HG03520 (cell line): ENCODE data around the gene SLC5A5.

ENCODE experiments used
- ATAC-seq: cut with Tn5 transposase; IDR thresholded peaks from one replicate; pipeline ENCODE4 v1.9.1; 2021; ENCODE audit warnings: mild to moderate bottlenecking, moderate library complexity; ENCODE audit not compliant: unreplicated experiment

SLC5A5 gene

DNA sequence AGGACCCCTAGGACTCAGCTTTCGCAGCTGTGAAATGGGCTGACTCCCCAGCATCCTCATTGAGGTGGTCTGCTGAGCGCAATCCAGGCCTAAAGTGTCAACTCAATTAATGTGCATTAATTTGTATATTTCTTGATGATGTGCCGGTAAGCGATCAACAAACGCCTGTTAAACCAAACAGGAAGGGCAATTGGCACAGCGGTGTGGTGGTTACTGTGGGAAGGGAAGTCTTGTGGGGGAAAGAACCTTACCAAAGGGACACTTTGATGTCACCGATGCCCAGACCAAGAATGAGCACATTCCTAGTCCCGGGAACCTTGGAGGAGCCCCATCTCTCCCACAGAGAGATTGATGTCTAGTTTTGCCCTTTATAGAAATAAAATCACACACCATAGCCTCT is 25.6 kb upstream of the SLC5A5 start:
- no peak for ATAC-seq

DNA sequence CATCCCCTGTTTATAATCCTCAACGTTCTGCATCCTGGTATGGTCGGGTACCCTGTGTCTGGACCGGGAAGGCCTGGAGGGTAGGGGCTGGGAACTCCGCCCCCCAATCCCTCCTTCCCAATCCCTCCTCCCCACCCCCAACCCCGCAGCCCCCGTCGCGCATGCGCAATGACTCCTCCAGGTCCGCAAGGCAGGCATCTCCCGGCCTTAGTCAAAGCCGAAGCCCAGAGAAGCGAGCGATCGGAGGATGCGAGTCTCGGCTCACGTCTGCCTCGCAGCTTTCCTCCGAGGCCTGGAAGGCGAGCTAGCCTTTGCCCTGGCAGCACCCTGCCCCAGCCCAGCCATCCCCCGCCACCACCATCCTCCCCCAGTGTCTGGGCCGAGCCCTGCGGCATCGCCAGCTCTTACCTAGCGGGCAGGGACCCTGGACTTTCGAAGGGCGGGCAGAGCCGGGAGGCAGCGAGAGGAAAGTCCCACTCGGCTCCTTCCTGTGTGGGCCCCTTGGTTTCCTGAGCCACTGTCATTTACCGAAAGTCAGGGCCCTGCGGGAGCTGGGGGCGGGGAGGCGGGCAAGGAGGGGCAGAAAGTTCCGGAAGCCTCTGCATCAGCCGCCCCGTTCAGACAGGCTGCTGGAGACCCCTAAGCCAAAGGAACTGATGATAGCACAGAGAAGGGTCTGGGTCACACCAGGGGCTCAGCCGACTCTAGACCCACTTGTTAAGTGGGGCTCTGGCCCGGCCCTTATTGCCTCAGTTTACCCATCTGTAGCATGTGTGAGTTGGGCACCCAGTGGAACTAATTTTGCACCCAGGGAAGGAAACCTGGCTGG is 24.0 kb upstream of the SLC5A5 start, which contains the start of gene JAK3:
TSS of gene JAK3 (minus strand) at position 445 of the 829 bp plus-strand sequence. CDS start 3,565 bp downstream, outside the sequence.
- ATAC-seq, result peak; percentile 51

DNA sequence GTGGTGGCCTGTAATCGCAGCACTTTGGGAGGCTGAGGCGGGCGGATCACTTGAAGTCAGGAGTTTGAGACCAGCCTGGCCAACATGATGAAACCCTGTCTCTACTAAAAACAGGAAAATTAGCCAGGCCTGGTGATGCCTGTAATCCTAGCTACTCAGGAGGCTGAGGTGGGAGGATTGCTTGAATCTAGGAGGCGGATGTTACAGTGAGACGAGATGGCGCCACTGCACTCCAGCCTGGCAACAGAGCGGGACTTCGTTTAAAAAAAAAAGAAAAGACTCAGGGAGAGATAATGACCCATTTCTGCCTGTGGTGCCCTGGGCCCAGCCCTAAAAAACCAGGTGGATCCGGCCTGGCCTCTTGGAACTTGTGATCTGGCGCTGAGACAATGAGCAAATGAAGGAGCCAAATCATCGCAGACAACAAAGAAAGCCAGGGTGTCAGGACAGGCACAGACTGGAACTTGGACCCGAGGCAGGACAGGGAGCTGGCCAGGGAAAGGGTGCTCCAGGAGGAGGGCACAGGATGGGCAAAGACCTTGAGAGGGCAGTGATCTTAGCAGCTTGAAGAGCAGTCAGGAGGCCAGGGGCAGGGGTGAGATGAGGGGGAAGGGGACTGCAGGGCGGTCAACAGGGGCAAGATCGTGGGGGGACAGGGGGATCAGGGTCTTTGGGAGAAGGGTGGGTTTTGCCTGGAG is 23.0 kb upstream of the SLC5A5 start:
- no peak for ATAC-seq

- ATAC-seq, result no peak
These were observed 17.7 kb upstream of the SLC5A5 start for GRCh38 chr19:17854061-17854460.

GRCh38 chr19:17855280-17856152 is 16.2 kb upstream of the SLC5A5 start:
- ATAC-seq, result no peak

GRCh38 chr19:17859533-17860330 is 12.0 kb upstream of the SLC5A5 start, which contains the start of gene RPL18A:
Gene RPL18A (plus strand): TSS chr19:17859910. CDS start chr19:17859957, 47 bp downstream.
- peak; percentile 86 for ATAC-seq

GRCh38 chr19:17860331-17860992 is 11.3 kb upstream of the SLC5A5 start:
- ATAC-seq, result no peak

- ATAC-seq, result no peak
These were observed 10.8 kb upstream of the SLC5A5 start for GRCh38 chr19:17860993-17861360.

- no peak for ATAC-seq
These were observed 10.0 kb upstream of the SLC5A5 start for GRCh38 chr19:17861542-17862402.

DNA sequence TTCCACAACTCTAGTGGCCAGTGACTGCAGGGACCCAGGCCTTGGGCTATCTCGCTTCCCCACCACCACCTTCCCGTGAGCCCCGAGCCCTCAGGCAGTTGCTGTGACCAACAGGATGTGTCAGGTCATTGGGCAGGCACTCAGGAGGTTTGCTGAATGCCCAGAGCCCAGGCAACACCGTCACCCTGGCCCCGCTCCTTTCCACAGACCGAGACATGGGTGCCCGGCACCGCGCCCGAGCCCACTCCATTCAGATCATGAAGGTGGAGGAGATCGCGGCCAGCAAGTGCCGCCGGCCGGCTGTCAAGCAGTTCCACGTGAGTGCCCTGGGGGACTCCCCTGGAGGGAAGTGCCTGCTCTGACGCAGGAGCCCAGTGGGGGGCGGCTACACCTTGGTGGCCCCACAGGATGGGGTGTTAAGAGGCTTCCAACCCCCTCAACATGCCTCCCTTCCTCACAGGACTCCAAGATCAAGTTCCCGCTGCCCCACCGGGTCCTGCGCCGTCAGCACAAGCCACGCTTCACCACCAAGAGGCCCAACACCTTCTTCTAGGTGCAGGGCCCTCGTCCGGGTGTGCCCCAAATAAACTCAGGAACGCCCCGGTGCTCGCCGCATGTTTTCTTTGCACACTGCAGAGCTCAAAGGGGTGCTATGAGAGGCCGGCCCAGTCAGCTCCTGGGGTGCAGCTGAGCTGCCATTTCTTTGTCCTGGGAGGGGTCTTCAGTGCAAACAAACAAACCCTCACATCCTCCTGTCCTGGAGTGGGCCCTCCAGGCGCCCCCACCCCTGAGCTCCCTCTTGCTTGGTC is 8.8 kb upstream of the SLC5A5 start:
- ATAC-seq, result no peak

DNA sequence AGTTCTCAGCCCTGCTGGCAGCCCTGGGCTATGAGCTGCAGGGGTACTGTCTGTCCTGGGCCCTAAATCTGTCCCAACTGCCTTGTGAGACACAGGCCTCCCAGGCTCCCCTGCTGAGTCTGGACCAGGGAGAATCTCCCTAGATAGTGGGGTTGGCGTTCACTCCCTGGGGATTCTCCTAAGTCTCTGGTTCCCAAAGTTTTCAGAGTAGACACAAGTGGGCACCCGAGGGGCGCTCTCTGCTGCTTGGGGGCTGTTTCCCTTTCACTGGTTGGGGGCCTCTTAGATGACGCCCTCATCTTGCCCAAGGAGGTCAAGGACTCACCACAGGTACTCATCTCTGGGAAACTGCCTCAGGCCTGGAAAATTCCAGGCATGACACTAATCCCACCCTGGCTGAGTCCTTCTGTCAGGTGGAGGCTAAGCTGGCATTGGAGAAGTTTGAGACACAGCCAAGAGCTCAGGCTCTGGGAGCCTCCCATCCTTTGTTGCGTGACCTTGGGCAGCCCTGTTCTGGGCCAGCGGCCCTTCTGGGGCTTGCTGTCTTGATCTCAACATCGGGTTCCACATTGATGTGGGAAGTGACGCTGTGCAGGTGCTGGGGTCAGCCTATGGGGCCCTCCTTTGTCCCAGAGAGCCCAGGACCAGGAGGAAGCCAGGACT is 8.1 kb upstream of the SLC5A5 start:
- no peak for ATAC-seq

GRCh38 chr19:17865364-17866311 is 6.1 kb upstream of the SLC5A5 start:
- no peak for ATAC-seq

GRCh38 chr19:17866312-17866963 is 5.3 kb upstream of the SLC5A5 start:
- no peak for ATAC-seq

GRCh38 chr19:17866964-17867486 is 4.7 kb upstream of the SLC5A5 start:
- no peak for ATAC-seq

DNA sequence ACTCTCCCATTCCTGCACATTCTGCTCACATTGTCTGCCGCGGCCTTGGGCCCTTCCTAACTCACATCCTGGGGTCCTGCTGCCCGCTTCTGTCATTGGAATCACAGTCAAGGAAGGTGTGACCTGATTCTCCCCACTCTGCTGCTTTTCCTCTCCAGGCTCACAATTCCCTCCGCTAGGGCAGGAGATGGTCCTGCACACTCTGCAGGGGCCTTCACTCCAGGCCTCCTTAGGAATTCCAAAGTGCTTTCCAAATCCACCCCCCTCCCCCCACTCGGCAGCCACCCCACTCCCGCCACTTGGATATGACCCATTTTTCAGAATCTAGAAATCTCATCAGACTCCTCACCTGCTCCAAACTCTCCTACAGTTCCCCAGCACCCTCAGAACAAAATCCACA is 3.1 kb upstream of the SLC5A5 start:
- ATAC-seq, result no peak
